HepG2 (cell line): Measurements from ENCODE around the gene CCDC201. TPM values are rescaled to one million over a fixed set of nuclear protein-coding genes. Genes with fewer than 3 reads are reported as not detected.
A peak's percentile ranks its signal among the peaks of the same experiment; 100 is the strongest.

Experiments
- CC2D1A ChIP-seq: sonication (generic); formaldehyde crosslinking; IDR thresholded peaks from 2 replicates; pipeline ENCODE4 v1.8.1; 2023; ENCODE audit warnings: mild to moderate bottlenecking, missing genetic modification reagents
- HDAC1 ChIP-seq: sonication (generic); formaldehyde crosslinking; IDR thresholded peaks from 2 replicates; pipeline ENCODE4 v1.5.1; 2020; ENCODE audit warnings: mild to moderate bottlenecking, missing genetic modification reagents
- MED1 ChIP-seq: sonication (generic); formaldehyde crosslinking; IDR thresholded peaks from 2 replicates; pipeline ENCODE4 v1.4.0; 2020; ENCODE audit warnings: missing genetic modification reagents
- MEF2D ChIP-seq: sonication (generic); formaldehyde crosslinking; IDR thresholded peaks from 2 replicates; pipeline ENCODE4 v1.5.1; 2020; ENCODE audit warnings: mild to moderate bottlenecking, missing genetic modification reagents
- PCBP1 ChIP-seq: fragments of 200-400 bp; formaldehyde crosslinking; IDR thresholded peaks from 2 replicates; pipeline ENCODE4 v1.6.1; 2017; ENCODE audit warnings: mild to moderate bottlenecking, low read depth, low read length, borderline replicate concordance
- SMYD3 ChIP-seq: sonication (generic); formaldehyde crosslinking; IDR thresholded peaks from 2 replicates; pipeline ENCODE4 v1.8.1; 2023; ENCODE audit warnings: mild to moderate bottlenecking, missing genetic modification reagents
- SPEN ChIP-seq: sonication (generic); formaldehyde crosslinking; IDR thresholded peaks from 2 replicates; pipeline ENCODE4 v1.5.1; 2020; ENCODE audit warnings: low read depth, mild to moderate bottlenecking, missing genetic modification reagents
- TEAD3 ChIP-seq: optimal IDR thresholded peaks from 2 replicates; pipeline ENCODE3; 2016; ENCODE audit warnings: borderline replicate concordance
- WIZ ChIP-seq: sonication (generic); formaldehyde crosslinking; IDR thresholded peaks from 2 replicates; pipeline ENCODE4 v1.5.1; 2020; ENCODE audit warnings: mild to moderate bottlenecking, missing genetic modification reagents
- ZBTB1 ChIP-seq: sonication (generic); formaldehyde crosslinking; IDR thresholded peaks from 2 replicates; pipeline ENCODE4 v1.4.0; 2020; ENCODE audit warnings: missing genetic modification reagents, borderline replicate concordance
- ZNF251 ChIP-seq: sonication (generic); formaldehyde crosslinking; IDR thresholded peaks from 2 replicates; pipeline ENCODE4 v1.9.0; 2021; ENCODE audit warnings: mild to moderate bottlenecking, missing genetic modification reagents
- ZNF878 ChIP-seq: sonication (generic); formaldehyde crosslinking; IDR thresholded peaks from 2 replicates; pipeline ENCODE4 v1.8.1; 2023; ENCODE audit warnings: mild to moderate bottlenecking, missing genetic modification reagents, moderate library complexity
- polyA plus RNA-seq, 8 experiments: library from polyadenylated mRNA; depleted of rRNA in 3 of 8; stranded (reverse) in 7 of 8; unstranded in 1 of 8; fragments of >200 nt; fragmentation: Illumina TruSeq in 4 of 8; extraction: Trizol in 4 of 8; gene quantifications; 2 replicates each; pipeline versions ENCODE4 v1.2.1 to v1.2.3, GENCODE V29; 2011 to 2016; ENCODE audit warnings: low read depth in 4 of 8, missing spikeins in 1 of 8, mixed read lengths in 1 of 8; ENCODE audit not compliant: insufficient read depth in 1 of 8
- total RNA-seq, 5 experiments: library from RNA; depleted of rRNA; stranded (reverse); fragments of >200 nt; fragmentation: Illumina TruSeq; extraction: Trizol; gene quantifications; 2 replicates each; pipeline ENCODE4 v1.2.3, GENCODE V29; 2016; ENCODE audit warnings: low read depth in 1 of 5
- TF ChIP-seq, protein P1 (sequence below): IDR thresholded peaks from 2 replicates; pipeline ENCODE4 v1.6.1; 2016
- TF ChIP-seq, protein P2 (sequence below), 2 experiments: sonication (generic) in 1 of 2; formaldehyde crosslinking in 1 of 2; IDR thresholded peaks; 2 replicates each; pipeline versions ENCODE4 v1.4.0 to v1.6.1; 2018 to 2020; ENCODE audit warnings: missing genetic modification reagents in 2 of 2, borderline replicate concordance in 1 of 2, low read depth in 1 of 2, mild to moderate bottlenecking in 1 of 2, missing biosample characterization in 1 of 2
- TF ChIP-seq, protein P3 (sequence below): IDR thresholded peaks from 2 replicates; pipeline ENCODE4 v1.6.1; 2016; ENCODE audit warnings: missing compliant biosample characterization, missing genetic modification reagents, borderline replicate concordance
- TF ChIP-seq, protein P4 (sequence below): sonication (generic); formaldehyde crosslinking; IDR thresholded peaks from 2 replicates; pipeline ENCODE4 v1.5.0; 2020; ENCODE audit warnings: missing genetic modification reagents, mild to moderate bottlenecking, borderline replicate concordance
- TF ChIP-seq, protein P5 (sequence below): sonication (generic); formaldehyde crosslinking; IDR thresholded peaks from 2 replicates; pipeline ENCODE4 v1.4.0; 2020; ENCODE audit warnings: missing genetic modification reagents
- TF ChIP-seq, protein P6 (sequence below): sonication (generic); formaldehyde crosslinking; IDR thresholded peaks from 2 replicates; pipeline ENCODE4 v1.4.0; 2020; ENCODE audit warnings: missing genetic modification reagents, low read depth, mild to moderate bottlenecking, borderline replicate concordance

The CCDC201 gene
- total and polyA plus RNA-seq, 2 of the 13 experiments (the other 11 are each of a cell fraction or from before 2014, with no cell fraction given) = 0.92 TPM; not detected in 1

DNA sequence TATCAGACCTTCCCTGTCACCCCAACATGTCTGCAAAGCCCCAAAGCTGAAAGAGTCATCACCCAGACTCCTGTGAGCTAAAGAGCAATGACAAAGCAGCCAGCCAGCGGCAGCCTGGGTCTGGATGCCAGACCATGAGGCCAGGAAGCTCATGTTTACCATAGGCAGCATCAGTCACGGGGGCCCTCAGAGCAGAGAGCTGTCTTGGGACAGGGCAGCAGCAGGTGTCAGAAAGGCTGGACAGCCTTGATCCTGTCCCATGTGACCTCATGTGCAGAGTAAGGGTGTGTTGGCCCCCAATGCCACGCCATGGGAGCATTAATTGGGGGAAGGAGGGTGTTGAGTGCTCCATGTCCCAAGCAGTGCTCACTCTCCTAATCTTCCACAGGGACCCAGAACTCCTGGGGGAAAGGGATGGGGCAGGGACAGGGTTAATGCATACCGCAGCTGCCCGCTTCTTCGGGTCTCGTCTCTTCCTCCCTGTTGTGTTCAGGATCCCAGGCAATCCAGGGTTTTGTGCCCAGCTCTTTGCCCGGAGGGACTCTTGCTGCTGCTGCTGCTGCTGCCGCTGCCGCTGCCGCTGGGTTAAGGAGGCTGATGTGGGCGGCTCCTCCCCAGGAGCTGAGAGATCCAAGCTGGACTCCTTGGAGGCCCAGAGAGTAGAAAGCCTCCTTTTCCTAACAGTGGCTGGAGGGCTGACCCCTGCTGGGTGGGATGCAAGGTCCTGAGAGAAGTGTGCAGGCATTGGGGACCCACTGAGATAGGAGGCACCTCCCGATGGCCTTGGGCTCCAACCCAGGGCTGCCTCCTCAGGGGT lies 7.1 kb downstream of the CCDC201 start (continued):
- TF ChIP-seq, protein P1, sequence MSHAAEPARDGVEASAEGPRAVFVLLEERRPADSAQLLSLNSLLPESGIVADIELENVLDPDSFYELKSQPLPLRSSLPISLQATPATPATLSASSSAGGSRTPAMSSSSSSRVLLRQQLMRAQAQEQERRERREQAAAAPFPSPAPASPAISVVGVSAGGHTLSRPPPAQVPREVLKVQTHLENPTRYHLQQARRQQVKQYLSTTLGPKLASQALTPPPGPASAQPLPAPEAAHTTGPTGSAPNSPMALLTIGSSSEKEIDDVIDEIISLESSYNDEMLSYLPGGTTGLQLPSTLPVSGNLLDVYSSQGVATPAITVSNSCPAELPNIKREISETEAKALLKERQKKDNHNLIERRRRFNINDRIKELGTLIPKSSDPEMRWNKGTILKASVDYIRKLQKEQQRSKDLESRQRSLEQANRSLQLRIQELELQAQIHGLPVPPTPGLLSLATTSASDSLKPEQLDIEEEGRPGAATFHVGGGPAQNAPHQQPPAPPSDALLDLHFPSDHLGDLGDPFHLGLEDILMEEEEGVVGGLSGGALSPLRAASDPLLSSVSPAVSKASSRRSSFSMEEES (CRISPR knock-in tag) = peak; percentile 95
- TF ChIP-seq PCBP1 (no peak), SPEN (CRISPR knock-in tag) (peak; percentile 67; the same call in 1 of the 2 replicates), MEF2D (peak; percentile 83), WIZ (CRISPR knock-in tag) (no peak), ZNF878 (CRISPR knock-in tag) (peak; percentile 69; the same call in 1 of the 2 replicates), MED1 (peak; percentile 89), TEAD3 (peak; percentile 60), ZNF251 (CRISPR knock-in tag) (no peak), ZBTB1 (no peak), CC2D1A (CRISPR knock-in tag) (no peak), SMYD3 (CRISPR knock-in tag) (no peak), HDAC1 (peak; percentile 80)
- TF ChIP-seq, protein P2, sequence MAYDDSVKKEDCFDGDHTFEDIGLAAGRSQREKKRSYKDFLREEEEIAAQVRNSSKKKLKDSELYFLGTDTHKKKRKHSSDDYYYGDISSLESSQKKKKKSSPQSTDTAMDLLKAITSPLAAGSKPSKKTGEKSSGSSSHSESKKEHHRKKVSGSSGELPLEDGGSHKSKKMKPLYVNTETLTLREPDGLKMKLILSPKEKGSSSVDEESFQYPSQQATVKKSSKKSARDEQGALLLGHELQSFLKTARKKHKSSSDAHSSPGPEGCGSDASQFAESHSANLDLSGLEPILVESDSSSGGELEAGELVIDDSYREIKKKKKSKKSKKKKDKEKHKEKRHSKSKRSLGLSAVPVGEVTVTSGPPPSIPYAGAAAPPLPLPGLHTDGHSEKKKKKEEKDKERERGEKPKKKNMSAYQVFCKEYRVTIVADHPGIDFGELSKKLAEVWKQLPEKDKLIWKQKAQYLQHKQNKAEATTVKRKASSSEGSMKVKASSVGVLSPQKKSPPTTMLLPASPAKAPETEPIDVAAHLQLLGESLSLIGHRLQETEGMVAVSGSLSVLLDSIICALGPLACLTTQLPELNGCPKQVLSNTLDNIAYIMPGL (CRISPR knock-in tag; IDR thresholded peaks at IDR 0.05; ENCODE audit: borderline replicate concordance in 1 of 2, low read depth in 1 of 2) = no peak
- TF ChIP-seq, protein P3, sequence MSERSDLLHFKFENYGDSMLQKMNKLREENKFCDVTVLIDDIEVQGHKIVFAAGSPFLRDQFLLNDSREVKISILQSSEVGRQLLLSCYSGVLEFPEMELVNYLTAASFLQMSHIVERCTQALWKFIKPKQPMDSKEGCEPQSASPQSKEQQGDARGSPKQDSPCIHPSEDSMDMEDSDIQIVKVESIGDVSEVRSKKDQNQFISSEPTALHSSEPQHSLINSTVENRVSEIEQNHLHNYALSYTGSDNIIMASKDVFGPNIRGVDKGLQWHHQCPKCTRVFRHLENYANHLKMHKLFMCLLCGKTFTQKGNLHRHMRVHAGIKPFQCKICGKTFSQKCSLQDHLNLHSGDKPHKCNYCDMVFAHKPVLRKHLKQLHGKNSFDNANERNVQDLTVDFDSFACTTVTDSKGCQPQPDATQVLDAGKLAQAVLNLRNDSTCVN (CRISPR knock-in tag) = no peak
- TF ChIP-seq, protein P4, sequence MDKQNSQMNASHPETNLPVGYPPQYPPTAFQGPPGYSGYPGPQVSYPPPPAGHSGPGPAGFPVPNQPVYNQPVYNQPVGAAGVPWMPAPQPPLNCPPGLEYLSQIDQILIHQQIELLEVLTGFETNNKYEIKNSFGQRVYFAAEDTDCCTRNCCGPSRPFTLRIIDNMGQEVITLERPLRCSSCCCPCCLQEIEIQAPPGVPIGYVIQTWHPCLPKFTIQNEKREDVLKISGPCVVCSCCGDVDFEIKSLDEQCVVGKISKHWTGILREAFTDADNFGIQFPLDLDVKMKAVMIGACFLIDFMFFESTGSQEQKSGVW (CRISPR knock-in tag) = no peak
- TF ChIP-seq, protein P5, sequence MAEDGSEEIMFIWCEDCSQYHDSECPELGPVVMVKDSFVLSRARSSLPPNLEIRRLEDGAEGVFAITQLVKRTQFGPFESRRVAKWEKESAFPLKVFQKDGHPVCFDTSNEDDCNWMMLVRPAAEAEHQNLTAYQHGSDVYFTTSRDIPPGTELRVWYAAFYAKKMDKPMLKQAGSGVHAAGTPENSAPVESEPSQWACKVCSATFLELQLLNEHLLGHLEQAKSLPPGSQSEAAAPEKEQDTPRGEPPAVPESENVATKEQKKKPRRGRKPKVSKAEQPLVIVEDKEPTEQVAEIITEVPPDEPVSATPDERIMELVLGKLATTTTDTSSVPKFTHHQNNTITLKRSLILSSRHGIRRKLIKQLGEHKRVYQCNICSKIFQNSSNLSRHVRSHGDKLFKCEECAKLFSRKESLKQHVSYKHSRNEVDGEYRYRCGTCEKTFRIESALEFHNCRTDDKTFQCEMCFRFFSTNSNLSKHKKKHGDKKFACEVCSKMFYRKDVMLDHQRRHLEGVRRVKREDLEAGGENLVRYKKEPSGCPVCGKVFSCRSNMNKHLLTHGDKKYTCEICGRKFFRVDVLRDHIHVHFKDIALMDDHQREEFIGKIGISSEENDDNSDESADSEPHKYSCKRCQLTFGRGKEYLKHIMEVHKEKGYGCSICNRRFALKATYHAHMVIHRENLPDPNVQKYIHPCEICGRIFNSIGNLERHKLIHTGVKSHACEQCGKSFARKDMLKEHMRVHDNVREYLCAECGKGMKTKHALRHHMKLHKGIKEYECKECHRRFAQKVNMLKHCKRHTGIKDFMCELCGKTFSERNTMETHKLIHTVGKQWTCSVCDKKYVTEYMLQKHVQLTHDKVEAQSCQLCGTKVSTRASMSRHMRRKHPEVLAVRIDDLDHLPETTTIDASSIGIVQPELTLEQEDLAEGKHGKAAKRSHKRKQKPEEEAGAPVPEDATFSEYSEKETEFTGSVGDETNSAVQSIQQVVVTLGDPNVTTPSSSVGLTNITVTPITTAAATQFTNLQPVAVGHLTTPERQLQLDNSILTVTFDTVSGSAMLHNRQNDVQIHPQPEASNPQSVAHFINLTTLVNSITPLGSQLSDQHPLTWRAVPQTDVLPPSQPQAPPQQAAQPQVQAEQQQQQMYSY (CRISPR knock-in tag) = no peak
- TF ChIP-seq, protein P6, sequence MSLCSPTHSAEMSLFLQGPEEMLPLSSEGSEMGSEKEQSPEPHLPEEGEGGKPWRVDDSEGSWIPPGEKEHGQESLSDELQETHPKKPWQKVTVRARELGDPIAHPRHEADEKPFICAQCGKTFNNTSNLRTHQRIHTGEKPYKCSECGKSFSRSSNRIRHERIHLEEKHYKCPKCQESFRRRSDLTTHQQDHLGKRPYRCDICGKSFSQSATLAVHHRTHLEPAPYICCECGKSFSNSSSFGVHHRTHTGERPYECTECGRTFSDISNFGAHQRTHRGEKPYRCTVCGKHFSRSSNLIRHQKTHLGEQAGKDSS = peak; percentile 55; the same call in 1 of the 2 replicates
